Lower leg skin (tissue), 4 donors: ENCODE data around the gene SLC39A11. TPM values are rescaled to one million over a fixed set of nuclear protein-coding genes. Genes with fewer than 3 reads are reported as not detected.

Experiments
- DNase-seq, 2 donors: peaks; one replicate each; pipeline ENCODE4 v3.0.0-alpha.2; 2019; ENCODE audit warnings: low spot score in 2 of 2
- H3K4me3 ChIP-seq: fragments of 200-600 bp; sonication (generic); 2 replicates; pipeline ENCODE4 v1.5.1; 2017; ENCODE audit warnings: mild to moderate bottlenecking, low read depth; ENCODE audit not compliant: poor library complexity, severe bottlenecking
- POLR2A ChIP-seq, 2 donors: fragments of 450-650 bp; IDR thresholded peaks; one replicate each; pipeline ENCODE4 v1.6.1; 2016 to 2017; ENCODE audit warnings: antibody characterized with exemption in 2 of 2, mild to moderate bottlenecking in 1 of 2, moderate library complexity in 1 of 2
- WGBS, 2 donors: methylation state at CpG; one replicate each; pipeline ENCODE4 v1.1.5; 2018; 5-methylcytosine and 5-hydroxymethylcytosine counted together
- intact Hi-C: fragments of 100-400 bp; cut with DNase I; formaldehyde crosslinking; loops from one replicate; pipeline ENCODE4 v1.15.0; 2023; ENCODE audit warnings: low total_unique reads
- total RNA-seq, 4 donors: library from RNA; depleted of rRNA; stranded (reverse); fragments of >200 nt; gene quantifications; one replicate each; pipeline ENCODE4 v1.1.0, GENCODE V29; 2016
- TF ChIP-seq, protein P1 (sequence below), 3 donors: fragments of 450-650 bp; IDR thresholded peaks; one replicate each; pipeline ENCODE4 v1.5.1; 2016; ENCODE audit warnings: antibody characterized with exemption in 3 of 3, mild to moderate bottlenecking in 3 of 3, moderate library complexity in 2 of 3

SLC39A11 gene
- total RNA-seq, 4 donors from 2014 or later, result 41.6 to 59.0 (median 47.1) TPM

GRCh38 chr17:73025041-73025560 is 67.4 kb downstream of the SLC39A11 start:
- intact Hi-C loops, result loop anchor here (10.0 kb wide), 1 partner anchor 130 kb away; no protein-coding TSS in a partner anchor
- DNase-seq, result no peak
- 62 to 72% methylated on average over 6 of the region's 6 CpGs for WGBS, 2 donors
- TF ChIP-seq, protein P1, sequence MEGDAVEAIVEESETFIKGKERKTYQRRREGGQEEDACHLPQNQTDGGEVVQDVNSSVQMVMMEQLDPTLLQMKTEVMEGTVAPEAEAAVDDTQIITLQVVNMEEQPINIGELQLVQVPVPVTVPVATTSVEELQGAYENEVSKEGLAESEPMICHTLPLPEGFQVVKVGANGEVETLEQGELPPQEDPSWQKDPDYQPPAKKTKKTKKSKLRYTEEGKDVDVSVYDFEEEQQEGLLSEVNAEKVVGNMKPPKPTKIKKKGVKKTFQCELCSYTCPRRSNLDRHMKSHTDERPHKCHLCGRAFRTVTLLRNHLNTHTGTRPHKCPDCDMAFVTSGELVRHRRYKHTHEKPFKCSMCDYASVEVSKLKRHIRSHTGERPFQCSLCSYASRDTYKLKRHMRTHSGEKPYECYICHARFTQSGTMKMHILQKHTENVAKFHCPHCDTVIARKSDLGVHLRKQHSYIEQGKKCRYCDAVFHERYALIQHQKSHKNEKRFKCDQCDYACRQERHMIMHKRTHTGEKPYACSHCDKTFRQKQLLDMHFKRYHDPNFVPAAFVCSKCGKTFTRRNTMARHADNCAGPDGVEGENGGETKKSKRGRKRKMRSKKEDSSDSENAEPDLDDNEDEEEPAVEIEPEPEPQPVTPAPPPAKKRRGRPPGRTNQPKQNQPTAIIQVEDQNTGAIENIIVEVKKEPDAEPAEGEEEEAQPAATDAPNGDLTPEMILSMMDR (IDR thresholded peaks at IDR 0.05), result no peak
- TF ChIP-seq POLR2A (IDR thresholded peaks at IDR 0.05), result no peak
- no peak overlapping the region for H3K4me3 ChIP-seq

DNA sequence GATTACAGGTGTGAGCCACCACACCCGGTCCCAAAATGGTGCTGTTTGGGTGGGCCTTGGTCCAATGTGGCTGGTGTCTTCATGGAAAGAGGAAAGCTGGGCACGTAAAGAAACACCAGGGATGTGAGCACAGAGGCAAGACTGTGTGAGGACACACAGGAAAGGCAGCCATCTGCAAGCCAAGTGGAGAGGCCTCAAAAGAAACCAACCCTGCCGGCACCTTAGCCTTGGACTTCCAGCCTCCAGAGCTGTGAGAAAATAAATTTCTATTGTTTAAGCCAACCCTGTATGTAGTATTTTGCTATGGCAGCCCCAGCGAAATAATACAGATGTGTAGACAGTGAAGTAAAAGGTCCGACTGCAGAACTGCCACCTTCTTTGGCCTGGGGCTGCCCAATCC is 68.7 kb downstream of the SLC39A11 start:
- intact Hi-C loops, result loop anchor here (10.0 kb wide), 1 partner anchor 129 kb away; no protein-coding TSS in a partner anchor
- no peak overlapping the region for H3K4me3 ChIP-seq
- no peak for TF ChIP-seq POLR2A (IDR thresholded peaks at IDR 0.05)
- TF ChIP-seq, protein P1 (IDR thresholded peaks at IDR 0.05), result no peak
- WGBS, 2 donors, result 97% methylated on average over 5 of the region's 5 CpGs
- no peak for DNase-seq

GRCh38 chr17:73022694-73023093 is 69.8 kb downstream of the SLC39A11 start:
- no peak for DNase-seq
- no peak for TF ChIP-seq POLR2A (IDR thresholded peaks at IDR 0.05)
- TF ChIP-seq, protein P1 (IDR thresholded peaks at IDR 0.05), result no peak
- intact Hi-C loops, result loop anchor here (10.0 kb wide), 1 partner anchor 128 kb away; no protein-coding TSS in a partner anchor
- H3K4me3 ChIP-seq, result no peak overlapping the region
- WGBS, 2 donors, result 83 to 84% methylated on average over 2 of the region's 2 CpGs

GRCh38 chr17:73021771-73022170 is 70.7 kb downstream of the SLC39A11 start:
- intact Hi-C loops, result loop anchor here (10.0 kb wide), 1 partner anchor 127 kb away; no protein-coding TSS in a partner anchor
- H3K4me3 ChIP-seq, result no peak overlapping the region
- TF ChIP-seq, protein P1 (IDR thresholded peaks at IDR 0.05), result no peak
- no peak for TF ChIP-seq POLR2A (IDR thresholded peaks at IDR 0.05)
- no peak for DNase-seq
- WGBS, 2 donors, result 91 to 95% methylated on average over 12 of the region's 12 CpGs

DNA sequence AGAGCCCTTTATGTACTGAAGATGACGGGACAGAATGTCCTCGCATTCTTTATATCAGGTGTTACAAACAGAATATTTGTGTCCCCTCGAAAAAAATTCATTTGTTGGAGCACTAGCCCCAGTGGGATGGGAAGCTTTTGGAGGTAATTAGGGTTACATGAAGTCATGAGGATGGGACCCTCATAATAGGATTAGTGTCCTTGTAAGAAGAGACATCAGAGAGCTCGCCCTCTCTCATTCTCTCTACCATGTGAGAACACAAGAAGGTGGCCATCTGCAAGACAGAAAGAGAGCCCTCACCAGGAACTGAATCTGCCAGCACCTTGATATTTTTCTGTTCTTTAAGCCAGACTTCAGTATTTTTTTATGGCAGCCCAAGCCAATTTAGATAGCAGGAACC is 72.4 kb downstream of the SLC39A11 start:
- TF ChIP-seq POLR2A (IDR thresholded peaks at IDR 0.05), result no peak
- intact Hi-C loops, result loop anchor here (10.0 kb wide), 1 partner anchor 125 kb away; no protein-coding TSS in a partner anchor
- no peak overlapping the region for H3K4me3 ChIP-seq
- DNase-seq, result no peak
- 95 to 97% methylated on average over 4 of the region's 4 CpGs for WGBS, 2 donors

DNA sequence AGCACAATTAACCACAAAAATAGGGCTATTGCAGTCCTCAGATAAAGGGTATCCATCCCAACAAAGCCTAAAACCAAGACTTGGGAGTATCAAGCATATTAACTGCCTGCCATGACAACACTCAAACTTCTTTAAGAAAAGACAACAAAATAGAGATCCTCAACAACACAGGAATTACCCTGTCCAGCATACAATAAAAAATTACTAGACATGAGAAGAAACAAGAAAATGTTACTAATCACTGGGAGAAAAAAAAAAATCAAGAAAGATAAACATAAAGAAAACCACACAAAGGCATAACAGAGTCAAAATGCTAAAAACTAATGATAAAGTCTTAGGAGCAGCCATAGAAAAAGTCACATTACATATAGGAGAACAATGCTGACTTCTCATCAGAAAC is 73.9 kb downstream of the SLC39A11 start:
- no peak overlapping the region for H3K4me3 ChIP-seq
- intact Hi-C loops, result no loop called here
- TF ChIP-seq, protein P1 (IDR thresholded peaks at IDR 0.05), result no peak
- no peak for TF ChIP-seq POLR2A (IDR thresholded peaks at IDR 0.05)
- no peak for DNase-seq
